GM04504 (cell line): ENCODE results near the gene SHISA5.
"Not testable (repeated sequence)": the region's sequence is repeated elsewhere in the genome, so short reads cannot be mapped to it uniquely, and the experiment has no call there.

Experiments used
- DNase-seq: peaks from one replicate; pipeline ENCODE4 v3.0.0-alpha.2; 2012; ENCODE audit warnings: low read depth

SHISA5 gene

GRCh38 chr3:48519277-48519643 is 15.3 kb upstream of the SHISA5 start:
- no peak for DNase-seq

GRCh38 chr3:48518638-48519276 is 14.8 kb upstream of the SHISA5 start:
- no peak for DNase-seq

GRCh38 chr3:48518069-48518468 is 14.1 kb upstream of the SHISA5 start:
- DNase-seq = no peak

GRCh38 chr3:48516571-48516970 is 12.6 kb upstream of the SHISA5 start:
- no peak for DNase-seq

GRCh38 chr3:48514431-48515227 is 10.7 kb upstream of the SHISA5 start:
- DNase-seq = no peak

GRCh38 chr3:48511551-48511950 is 7.6 kb upstream of the SHISA5 start:
- no peak for DNase-seq

GRCh38 chr3:48507256-48508061 is 3.5 kb upstream of the SHISA5 start:
- DNase-seq = no peak

- DNase-seq = no peak
Measured at GRCh38 chr3:48505968-48506504, 2.1 kb upstream of the SHISA5 start.

- DNase-seq = no peak
Measured at GRCh38 chr3:48505146-48505545, 1.2 kb upstream of the SHISA5 start.

- DNase-seq = no peak
Measured at GRCh38 chr3:48503401-48504050, 448 bp downstream of the SHISA5 start.

- no peak for DNase-seq
Measured at GRCh38 chr3:48502728-48503168, 1.2 kb downstream of the SHISA5 start.

GRCh38 chr3:48502121-48502520 is 1.9 kb downstream of the SHISA5 start:
- DNase-seq = no peak

GRCh38 chr3:48501196-48501595 is 2.8 kb downstream of the SHISA5 start:
- DNase-seq = no peak

GRCh38 chr3:48500656-48501055 is 3.3 kb downstream of the SHISA5 start:
- DNase-seq = no peak

GRCh38 chr3:48493203-48493501 is 10.8 kb downstream of the SHISA5 start:
- DNase-seq = no peak

GRCh38 chr3:48492461-48493202 is 11.3 kb downstream of the SHISA5 start:
- DNase-seq = no peak

- no peak for DNase-seq
Measured at GRCh38 chr3:48486952-48487351, 17.0 kb downstream of the SHISA5 start.

GRCh38 chr3:48482822-48483221 is 21.2 kb downstream of the SHISA5 start:
- DNase-seq = not testable (repeated sequence)

- DNase-seq = not testable (repeated sequence)
Measured at GRCh38 chr3:48480891-48481290, 23.1 kb downstream of the SHISA5 start.

- DNase-seq = no peak
Measured at GRCh38 chr3:48478626-48479555, 25.1 kb downstream of the SHISA5 start.
